ENCODE data around the gene URB2.

- TF ChIP-seq POLR2A (IDR thresholded peaks at IDR 0.05): no peak
- no peak for TF ChIP-seq CTCF (IDR thresholded peaks at IDR 0.05)
Observed at GRCh38 chr1:229619614-229620013, 6.4 kb upstream of the URB2 start.
